ENCODE results near the gene ESYT2.

GRCh38 chr7:158738841-158739240 lies 90.5 kb downstream of the ESYT2 start:
- TF ChIP-seq CTCF (IDR thresholded peaks at IDR 0.05; ENCODE audit: insufficient read depth, low read depth, low read length) (no peak), EZH2 (IDR thresholded peaks at IDR 0.05; ENCODE audit: insufficient read depth, low read length) (no peak)

Data from astrocyte (in vitro differentiated cells and primary cell).